HG02571 (cell line): ENCODE measurements around the gene CDH13.

Source experiments
- ATAC-seq: cut with Tn5 transposase; IDR thresholded peaks from one replicate; pipeline ENCODE4 v1.9.1; 2021; ENCODE audit warnings: mild to moderate bottlenecking, moderate library complexity; ENCODE audit not compliant: unreplicated experiment

Gene CDH13

GRCh38 chr16:83623892-83624291 lies 997.1 kb downstream of the CDH13 start:
- no peak for ATAC-seq

DNA sequence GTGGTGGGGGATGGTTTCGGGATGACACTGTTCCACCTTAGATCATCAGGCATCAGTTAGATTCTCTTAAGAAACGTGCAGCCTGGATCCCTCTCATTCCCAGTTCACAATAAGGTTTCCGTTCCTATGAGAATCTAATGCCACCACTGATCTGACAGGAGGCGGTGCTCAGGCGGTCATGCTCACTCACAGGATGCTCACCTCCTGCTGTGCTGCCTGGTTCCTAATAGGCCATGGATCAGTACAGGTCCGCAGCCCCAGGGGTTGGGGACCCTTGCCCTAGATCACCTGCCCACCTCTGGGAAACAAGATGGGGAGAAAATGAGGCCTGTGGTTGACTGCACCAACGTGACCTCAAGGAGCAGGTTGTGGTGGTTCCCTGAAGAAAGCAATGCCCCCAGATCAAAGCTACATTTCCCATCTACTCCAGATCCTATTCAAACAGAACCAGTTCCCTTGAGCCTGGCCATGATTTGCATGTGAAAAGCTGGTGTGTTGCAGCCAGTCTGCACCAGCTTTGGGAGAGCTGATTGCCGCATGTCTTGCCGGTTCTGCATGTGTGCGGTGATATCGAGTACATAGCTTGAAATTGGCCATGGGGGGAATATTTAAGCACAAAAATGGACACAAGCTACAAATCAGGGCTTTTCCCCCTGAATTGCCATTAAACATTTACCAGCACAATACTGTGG lies 997.8 kb downstream of the CDH13 start:
- ATAC-seq, result no peak

GRCh38 chr16:83626204-83626603 lies 999.4 kb downstream of the CDH13 start:
- no peak for ATAC-seq

GRCh38 chr16:83626676-83627075 lies 999.9 kb downstream of the CDH13 start:
- ATAC-seq, result no peak

- no peak for ATAC-seq
These were observed 1001.2 kb downstream of the CDH13 start for GRCh38 chr16:83627996-83628395.

GRCh38 chr16:83629426-83629825 lies 1002.7 kb downstream of the CDH13 start:
- no peak for ATAC-seq

- ATAC-seq, result no peak
These were observed 1003.1 kb downstream of the CDH13 start for GRCh38 chr16:83629836-83630235.

GRCh38 chr16:83630979-83631378 lies 1004.2 kb downstream of the CDH13 start:
- ATAC-seq, result no peak

DNA sequence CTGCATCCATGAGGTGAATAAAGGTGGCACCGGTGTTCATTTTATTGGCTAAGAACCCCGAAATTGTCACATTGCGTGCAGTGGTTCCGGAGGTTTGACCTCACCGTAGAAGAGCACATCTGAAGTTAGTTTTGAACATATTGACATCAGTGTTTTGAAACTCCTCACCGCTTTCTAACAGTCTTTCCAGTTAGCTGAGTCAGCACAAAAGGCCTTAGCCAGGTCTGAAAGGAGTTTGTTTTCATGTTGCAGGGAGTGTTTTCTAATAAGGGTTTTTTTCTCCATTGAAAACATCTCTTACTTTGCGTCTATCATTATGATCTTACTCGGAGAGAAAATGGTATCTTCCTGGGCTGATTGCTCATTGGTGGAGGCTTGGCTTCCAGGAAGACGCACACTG lies 1006.5 kb downstream of the CDH13 start:
- ATAC-seq, result no peak

DNA sequence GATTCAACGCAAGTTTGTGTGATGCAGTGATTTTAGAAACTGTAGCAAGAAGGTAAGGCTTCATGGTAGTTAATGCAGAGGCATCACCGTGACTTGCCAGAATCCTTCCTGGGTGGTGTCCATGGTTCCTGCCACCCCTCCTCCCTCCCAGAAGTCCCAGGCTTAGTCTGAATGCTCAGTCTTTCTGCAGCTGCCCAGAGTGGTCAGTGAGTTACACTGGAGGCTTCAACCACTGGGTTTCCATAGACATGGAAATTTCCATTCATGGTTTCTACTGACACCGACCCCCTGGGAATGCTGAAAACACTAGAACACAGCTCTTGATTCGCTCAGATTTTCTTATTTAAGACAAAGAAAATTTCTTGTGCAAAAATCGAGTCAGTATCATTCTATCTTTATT lies 1021.6 kb downstream of the CDH13 start:
- ATAC-seq, result no peak

DNA sequence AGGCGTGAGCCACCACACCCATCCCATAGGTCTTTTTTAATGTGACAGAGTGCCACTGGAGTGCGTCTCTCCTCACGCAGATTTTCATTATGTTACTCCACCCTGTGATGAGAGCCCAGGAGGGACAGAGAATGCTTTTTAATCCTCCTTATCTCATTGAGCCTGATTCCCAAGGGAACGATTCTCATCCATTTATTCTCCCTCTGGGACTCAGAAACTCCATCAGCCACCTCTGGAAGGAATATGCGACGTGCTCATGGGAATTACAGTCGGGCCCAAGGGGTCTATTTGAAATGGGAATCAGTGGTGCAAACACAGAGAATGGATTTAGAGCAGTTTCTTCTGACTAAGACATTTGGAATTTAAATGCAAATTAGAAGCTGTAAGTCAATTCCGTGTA lies 1025.1 kb downstream of the CDH13 start:
- no peak for ATAC-seq

DNA sequence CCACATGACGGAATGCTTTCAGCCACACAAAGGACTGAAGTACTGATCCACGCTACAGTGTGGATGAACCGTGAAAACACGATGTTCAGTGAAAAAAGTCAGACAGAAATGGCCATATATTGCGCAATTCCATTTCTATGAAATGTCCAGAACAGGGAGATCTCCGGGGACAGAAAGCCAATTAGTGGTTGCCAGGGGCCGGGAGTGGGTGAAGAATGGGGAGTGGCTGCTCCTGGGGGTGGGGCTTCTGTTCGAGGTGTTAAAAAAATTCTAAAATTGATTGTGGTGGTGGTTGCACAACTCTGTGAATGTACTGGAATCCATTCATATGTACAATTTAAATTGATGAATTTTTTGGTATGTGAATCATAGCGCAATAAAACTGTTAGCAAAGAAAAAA lies 1026.2 kb downstream of the CDH13 start:
- ATAC-seq, result no peak

- no peak for ATAC-seq
These were observed 1027.0 kb downstream of the CDH13 start for GRCh38 chr16:83653785-83654184.

- ATAC-seq, result no peak
These were observed 1033.5 kb downstream of the CDH13 start for GRCh38 chr16:83660282-83660681.

- ATAC-seq, result no peak
These were observed 1034.9 kb downstream of the CDH13 start for GRCh38 chr16:83661656-83662055.

- ATAC-seq, result no peak
These were observed 1039.7 kb downstream of the CDH13 start for GRCh38 chr16:83666449-83666848.

GRCh38 chr16:83669456-83669855 lies 1042.7 kb downstream of the CDH13 start:
- no peak for ATAC-seq

DNA sequence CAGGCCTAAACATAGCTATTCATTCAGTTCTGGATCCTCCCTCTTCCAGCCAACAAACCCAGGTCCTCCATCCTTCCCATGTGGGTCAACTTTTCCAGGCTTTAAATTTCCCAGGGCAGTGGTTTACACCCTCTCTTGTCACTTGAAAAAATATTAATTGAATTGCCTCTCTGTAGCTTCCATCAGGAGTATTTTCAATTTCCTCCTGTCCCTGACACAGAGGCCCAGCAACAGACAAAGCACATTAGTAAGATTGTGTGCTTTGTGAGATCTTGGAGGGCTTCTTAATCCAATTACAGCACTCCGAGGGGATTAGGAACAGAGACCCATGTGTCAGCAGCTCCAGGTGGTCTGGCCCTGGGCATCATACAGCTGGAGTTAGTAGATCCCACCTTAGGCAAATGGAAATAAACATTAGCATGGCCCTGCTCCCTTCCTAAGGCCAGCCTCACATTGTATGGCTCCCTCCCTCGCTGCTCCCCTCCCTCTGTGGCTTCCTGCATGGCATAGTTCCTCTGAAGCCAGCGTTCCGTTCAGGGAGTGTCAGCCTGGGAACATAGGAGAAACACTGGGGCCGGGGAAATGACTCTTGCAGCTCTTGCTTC lies 1048.3 kb downstream of the CDH13 start:
- no peak for ATAC-seq

DNA sequence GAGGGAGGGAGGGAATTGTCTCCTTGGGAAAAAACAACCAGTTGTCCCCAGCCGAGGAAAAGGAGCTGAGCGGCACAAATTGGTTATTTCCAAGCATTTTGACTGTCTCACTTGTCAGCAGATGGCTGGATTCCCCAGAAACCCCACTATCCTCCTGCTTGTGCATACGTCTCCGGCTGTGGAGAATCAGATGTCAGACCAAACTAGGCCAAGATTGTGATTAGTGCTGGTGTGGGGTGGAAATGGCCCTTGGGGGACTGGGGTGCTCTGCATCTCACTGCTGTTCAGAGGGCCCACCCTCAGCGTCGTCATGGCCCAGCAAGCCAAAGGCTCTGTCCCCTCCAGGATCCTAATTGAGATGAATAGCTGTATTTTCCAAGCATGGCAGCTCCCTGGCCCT lies 1049.3 kb downstream of the CDH13 start:
- ATAC-seq, result no peak

DNA sequence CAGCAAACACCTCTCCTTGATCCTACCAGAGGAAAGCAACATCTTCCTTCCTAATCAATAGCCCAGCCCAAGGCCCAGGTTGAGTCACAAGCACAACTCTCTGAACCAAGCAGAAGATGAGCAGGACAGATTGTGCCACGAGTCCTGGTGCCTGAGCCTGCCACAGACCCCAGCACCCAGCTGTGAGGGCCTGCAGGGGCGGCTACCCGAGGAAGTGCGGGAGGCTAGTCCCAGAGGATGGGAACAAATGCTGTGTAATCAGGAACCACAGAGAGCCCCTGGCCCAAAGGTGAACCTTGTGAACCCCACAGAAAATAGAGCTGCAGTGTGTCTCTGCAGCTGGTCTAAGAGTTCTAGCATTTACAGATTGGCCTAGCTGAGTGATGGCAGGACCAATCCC lies 1054.2 kb downstream of the CDH13 start:
- ATAC-seq, result no peak

DNA sequence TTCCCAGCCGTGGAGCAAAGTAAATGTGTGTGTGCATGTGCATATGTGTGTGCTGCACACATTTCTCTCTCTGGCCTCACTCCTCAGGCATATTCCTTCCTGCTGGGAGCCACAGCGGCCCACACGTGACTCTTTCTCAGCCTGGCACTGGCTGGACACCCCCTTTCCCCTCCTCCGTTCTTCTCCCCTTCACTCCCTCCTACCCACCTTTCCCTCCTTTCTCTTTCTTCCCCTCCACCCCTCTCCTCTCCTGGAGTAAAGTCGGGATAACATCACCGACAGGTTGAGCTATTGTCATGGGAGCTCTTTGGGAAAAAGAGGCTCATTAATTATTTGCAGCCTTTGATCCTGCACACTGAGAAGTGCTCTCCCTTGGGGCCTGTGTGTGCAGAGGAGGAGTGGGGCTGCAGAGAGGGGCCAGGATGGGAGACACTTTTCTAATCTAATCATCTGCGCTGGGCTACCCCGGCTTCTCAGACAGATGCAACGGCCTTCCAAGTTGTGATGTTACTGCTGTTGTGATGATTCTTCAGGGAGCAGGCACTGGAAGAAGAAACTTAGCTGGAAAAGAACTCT lies 1054.7 kb downstream of the CDH13 start:
- no peak for ATAC-seq

GRCh38 chr16:83682116-83682867 lies 1055.5 kb downstream of the CDH13 start:
- no peak for ATAC-seq
